ENCODE results near the gene EED.

DNA sequence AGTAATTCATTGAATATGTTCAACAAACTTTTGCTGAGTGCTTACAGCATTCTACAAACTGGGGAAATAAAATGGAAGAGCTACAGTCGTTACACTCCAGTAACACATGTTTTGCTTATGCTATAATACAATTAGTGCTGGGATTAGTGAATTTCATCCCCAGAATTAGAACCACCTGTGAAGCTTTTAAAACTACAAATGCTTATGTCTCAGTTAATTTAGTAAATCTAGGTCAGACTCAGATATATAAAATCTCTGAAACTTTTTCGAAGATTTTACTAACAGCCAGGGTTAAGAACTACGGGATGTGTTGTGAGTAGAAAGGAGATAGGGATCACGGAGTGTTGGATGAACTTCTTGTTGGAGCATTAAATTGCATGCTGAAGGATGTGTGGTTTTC lies 33.7 kb upstream of the EED start:
- TF ChIP-seq POLR2A (IDR thresholded peaks at IDR 0.05): no peak
- TF ChIP-seq, protein P1, sequence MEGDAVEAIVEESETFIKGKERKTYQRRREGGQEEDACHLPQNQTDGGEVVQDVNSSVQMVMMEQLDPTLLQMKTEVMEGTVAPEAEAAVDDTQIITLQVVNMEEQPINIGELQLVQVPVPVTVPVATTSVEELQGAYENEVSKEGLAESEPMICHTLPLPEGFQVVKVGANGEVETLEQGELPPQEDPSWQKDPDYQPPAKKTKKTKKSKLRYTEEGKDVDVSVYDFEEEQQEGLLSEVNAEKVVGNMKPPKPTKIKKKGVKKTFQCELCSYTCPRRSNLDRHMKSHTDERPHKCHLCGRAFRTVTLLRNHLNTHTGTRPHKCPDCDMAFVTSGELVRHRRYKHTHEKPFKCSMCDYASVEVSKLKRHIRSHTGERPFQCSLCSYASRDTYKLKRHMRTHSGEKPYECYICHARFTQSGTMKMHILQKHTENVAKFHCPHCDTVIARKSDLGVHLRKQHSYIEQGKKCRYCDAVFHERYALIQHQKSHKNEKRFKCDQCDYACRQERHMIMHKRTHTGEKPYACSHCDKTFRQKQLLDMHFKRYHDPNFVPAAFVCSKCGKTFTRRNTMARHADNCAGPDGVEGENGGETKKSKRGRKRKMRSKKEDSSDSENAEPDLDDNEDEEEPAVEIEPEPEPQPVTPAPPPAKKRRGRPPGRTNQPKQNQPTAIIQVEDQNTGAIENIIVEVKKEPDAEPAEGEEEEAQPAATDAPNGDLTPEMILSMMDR (IDR thresholded peaks at IDR 0.05): no peak
